ENCODE results near the gene AP4B1.

Gene AP4B1

DNA sequence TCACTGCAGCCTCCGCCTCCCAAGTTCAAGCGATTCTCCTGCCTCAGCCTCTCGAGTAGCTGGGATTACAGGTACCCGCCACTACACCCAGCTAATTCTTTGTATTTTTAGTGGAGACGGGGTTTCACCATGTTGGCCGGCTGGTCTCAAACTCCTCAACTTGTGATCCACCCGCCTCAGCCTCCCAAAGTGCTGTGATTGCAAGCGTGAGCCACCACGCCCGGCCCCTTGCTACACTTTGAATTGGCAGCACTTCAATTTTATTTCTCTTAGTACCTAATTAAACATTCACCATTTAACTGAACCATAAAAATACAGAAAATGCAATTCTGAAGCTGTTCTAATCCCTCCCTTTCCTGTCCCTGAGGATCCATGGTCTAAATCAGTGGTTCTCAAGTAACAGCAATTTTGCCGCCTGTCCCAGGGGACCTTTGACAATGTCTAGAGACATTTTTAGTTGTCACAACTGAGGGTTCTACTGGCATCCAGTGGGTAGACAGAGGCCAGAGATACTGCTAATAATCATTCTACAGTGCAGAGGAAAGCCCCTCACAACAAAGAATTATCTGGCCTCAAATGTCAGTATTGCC, 12.9 kb downstream of the AP4B1 start:
- no peak for DNase-seq

DNA sequence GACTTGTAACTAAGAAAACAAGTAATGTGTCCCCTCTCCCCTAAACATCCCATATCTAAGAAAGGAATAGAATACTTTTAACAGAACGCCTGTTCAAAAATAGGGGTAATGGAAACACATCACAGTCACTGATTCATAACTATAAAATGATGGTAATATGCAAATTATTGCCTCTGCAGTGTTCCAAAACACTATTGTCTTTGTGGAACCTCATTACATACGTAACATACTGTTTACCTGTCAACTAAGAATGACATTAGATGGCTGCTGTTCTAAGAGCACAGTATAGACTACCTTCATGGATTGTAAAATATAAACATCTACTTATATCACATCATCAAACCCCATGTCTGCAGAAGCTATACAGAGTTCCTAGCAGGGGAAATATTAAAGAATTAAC, 13.8 kb downstream of the AP4B1 start:
- DNase-seq, result no peak

DNA sequence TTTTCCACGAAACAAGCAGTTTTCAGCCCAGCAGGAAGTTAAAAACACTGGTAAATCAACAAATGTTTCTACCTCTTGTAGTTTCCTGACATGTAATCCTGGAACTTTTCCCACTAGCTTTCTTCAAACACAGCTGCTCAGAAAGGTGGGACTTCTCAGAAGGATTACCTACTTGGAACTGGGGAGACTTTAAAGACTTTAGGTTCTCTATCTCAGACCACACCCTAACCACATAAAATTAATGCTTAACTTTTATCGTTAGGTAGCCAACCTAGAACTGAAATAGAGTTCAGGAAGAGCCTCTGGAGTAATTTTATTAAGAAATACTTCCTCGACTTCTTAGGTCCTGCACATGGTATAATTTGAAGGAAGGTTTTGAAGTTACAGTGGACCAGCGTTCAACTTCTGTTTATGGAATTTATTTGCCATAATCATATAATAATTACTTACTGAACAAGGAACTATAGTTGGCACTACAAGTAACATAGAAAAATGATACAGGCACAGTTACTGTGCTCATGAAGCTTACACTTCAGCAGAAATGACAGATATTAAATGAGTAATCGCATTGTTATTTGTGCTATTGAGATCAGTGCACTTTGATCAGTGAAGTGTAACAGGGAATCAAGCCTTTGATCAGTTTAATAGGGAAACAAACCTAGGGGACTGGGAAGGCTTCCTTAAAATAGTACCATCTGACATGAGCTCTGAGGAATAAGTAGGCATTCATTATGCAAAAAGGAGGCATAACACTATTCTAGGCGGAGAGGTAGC, 17.0 kb downstream of the AP4B1 start, which contains the start of gene BCL2L15:
TSS of gene BCL2L15 (minus strand) at position 180 of the 774 bp plus-strand sequence. CDS start 206 bp downstream, outside the sequence.
- no peak for DNase-seq

DNA sequence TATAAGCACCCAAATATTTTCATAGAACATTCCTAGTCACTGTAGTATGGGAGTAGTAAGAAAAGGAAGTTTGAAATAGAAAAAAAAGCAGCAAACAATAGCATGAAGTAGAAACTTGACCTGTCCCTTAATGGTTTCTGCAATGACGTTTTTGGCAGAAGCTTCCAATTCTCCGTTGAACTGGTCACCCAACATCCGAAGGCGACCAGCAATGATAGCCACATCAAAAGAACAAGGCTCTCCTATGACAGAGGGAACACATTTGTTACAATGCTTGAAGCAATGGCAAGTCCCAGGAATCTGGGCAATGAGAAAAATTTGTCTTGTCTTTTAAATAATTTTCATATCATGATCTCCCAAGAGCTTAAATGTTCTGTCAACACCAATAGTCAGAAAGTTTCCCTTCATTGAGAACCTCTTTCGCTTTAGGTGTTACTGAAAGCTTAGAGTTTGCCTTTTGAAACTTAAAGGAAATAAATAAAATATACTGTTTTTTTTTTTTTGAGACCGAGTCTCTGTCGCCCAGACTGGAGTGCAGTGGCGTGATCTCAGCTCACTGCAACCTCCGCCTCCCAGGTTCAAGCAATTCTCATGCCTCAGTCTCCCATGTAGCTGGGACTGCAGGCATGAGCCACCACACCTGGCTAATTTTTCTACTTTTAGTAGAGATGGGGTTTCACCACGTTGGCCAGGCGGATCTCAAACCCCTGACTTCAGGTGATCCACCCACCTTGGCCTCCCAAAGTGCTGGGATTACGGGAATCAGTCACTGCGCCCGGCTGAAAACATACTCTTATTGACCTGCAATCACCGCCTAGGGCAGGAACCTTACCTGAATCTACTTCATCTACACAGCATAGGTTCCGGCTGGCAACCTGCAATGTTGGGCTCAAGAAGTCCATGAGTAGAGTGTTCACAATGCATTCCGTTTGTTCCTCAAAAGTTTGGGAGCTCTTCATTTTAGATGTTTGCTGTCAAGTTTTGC, 17.9 kb downstream of the AP4B1 start:
- no peak for DNase-seq

DNA sequence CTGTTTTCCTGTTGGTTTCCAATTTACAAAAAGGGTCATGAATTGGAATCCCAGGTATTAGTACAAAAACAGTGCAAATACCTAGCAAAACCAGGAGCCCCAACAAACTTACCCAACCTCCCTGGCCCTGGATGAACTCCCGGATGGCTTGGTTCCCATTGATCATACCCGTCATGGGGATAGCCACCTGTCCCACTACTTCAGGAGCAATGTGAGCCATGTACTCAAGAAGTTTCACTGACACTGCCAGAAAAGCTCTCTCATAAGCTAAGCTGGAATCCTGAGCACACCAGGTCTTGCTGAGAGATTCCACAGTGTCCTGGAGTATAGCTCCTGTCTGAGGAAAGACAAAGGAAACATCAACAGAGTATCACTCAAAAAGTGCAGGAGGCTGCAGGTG, 22.9 kb downstream of the AP4B1 start:
- DNase-seq, result no peak

DNA sequence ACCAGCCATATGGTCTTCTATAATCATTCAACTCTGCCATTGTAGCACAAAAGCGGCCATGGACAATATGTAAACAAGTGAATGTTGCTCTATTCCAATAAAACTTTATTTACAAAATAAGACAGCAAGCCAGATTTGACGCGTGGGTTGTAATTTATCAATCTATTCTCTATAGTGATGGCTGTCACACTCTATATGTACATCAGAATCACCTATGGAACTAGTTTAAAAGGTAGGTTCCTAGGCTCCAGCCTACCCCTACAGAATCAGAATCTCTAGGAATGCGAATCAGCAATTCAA, 24.9 kb downstream of the AP4B1 start:
- no peak for DNase-seq

DNA sequence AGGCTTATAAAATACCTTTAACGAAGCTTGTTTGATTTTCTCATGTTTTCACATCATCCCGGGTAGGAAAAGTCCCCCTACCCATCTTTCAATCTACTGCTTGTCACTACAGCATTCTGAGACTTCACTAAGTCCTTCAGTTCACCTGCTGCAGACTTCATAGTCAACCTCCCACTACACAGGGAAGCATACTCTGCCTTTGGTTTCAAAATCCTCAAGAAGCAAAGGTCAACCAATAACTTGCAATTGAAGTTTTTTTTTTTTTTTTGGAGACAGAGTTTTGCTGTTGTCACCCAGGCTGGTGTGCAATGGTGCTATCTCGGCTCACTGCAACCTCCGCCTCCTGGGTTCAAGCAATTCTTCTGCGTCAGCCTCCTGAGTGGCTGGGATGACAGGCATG, 28.4 kb downstream of the AP4B1 start:
- DNase-seq, result no peak

DNA sequence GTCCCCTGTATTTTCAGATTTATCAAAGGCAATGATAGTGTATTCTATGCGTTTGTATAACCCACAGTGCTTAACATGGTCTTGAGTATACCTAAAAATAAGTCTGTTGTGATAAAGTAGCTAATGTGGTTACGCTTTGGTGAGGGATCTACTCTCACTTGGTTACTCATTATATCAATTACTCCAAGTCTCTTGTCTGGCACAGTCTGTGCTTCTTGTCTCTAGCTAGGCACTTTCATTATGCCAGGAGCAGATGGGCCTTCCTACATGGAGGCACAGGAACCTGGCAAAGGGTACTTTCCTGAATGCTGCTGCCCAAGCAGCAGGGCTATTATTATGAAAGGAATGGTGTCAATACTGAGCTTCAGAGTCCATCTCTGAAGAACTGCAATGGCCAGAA, 28.9 kb downstream of the AP4B1 start:
- DNase-seq, result no peak

DNA sequence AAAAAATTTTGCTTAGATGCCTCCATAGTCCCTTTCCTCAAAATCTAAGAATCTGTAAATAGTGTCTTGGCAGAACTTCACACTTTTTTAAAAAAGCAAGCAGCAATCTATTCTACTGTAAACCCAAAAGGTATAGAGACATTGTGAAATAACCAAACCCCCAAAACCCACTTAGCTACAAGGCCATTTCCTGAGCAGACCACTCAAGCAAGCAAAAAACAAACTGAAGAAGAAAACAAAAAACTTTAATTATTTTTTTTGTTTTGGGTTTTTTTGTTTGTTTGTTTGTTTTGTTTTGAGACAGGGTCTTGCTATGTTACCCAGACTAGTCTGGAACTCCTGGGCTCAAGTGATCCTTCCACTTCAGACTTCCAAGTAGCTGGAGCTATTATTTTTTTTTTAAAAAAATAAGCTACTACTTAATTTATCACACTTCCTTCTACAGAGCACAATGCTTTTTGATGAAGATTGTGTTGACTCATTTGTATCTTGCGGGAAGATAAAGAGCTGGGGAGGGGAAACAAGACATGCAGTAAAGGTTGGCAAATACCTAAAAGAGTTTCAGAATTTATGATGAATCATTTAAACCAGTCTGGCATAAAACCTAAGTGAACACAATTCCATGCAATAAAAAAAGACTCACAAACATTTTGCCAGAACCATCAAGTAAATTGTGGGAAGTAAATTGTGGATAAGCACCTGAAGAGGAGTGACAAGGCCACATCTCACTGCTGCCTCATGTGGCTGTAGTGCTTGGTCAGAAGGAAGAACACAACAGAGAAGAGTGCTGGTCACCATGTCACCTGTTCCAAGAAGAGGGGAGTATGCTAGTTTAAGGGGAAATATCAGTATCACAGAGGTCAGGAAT, 30.4 kb downstream of the AP4B1 start:
- DNase-seq, result no peak

DNA sequence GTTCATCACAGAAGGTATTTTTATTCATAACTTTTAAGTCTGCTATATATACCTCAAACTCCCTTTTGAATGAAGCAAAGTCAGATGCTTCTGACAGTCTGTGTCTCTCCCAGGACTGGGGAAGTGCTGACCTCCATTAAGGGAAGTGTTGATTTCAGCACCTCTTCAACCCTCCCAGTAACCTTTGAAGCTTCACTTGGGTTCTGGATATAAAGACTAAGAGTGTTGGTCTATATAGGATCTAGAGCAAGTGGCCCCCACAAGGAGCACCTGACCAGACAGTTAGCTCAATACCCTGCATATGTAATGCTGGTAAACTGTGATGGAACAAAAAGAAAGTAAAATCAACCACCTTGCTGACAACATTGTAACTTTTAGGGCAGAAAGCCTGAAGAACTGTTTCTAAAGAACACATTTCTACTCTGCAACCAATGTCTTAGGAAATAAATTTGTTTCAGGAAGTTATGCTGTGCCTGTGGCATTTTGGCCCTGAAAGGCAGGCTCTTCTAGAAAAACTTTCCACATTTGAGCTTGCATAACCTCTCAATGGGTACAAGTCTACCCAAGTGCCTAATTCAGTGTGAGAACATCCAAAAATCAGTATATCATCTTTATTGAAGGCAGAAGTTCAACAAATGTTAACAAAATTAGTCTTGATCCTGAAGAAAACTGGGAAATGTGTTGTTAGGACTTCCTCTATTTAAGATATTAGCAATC, 32.2 kb downstream of the AP4B1 start:
- DNase-seq, result no peak

DNA sequence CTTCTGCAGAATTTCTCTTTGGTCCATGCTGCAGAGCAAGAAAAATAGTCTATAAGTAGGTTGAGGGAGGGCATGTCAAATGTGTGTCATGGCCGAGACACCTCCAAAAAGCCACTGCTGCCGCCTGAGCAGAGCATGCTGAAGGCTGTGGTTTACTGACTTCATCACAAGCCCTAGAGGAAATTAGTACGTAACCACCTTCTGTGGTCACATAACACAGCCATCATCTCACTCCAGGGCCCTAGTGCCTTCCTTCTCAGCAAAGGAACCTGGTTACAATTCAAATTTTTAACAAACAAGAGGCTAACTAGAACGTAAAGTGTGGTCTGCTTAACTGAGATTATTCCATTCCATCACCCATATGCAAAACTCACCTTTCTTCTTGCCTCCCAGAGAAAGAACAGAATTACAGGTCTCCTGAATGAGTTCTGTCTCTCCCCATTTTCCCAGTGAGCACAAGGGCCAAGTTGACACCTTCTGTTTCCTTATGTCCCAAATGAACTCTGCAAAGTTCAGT, 32.9 kb downstream of the AP4B1 start, which contains the start of gene PTPN22:
TSS of gene PTPN22 (minus strand) at position 116 of the 517 bp plus-strand sequence.
- DNase-seq, result no peak

DNA sequence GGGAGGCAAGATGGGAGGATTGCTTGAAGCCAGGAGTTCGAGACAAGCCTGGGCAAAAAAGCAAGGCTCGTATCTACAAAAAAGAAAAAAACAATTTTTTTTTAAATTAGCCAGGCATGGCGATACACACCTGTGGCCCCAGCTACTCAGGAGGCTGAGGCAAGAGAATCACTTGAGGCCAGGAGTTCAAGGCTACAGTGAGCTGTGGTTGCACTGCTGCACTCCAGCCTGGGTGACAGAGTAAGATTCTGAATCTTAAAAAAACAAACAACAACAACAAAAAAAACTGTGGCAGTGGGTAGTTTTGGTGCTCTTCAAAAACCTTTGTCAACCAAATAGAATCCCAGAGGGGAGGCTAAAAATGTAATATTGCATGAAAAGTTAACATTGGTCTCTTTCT, 33.8 kb downstream of the AP4B1 start:
- no peak for DNase-seq

DNA sequence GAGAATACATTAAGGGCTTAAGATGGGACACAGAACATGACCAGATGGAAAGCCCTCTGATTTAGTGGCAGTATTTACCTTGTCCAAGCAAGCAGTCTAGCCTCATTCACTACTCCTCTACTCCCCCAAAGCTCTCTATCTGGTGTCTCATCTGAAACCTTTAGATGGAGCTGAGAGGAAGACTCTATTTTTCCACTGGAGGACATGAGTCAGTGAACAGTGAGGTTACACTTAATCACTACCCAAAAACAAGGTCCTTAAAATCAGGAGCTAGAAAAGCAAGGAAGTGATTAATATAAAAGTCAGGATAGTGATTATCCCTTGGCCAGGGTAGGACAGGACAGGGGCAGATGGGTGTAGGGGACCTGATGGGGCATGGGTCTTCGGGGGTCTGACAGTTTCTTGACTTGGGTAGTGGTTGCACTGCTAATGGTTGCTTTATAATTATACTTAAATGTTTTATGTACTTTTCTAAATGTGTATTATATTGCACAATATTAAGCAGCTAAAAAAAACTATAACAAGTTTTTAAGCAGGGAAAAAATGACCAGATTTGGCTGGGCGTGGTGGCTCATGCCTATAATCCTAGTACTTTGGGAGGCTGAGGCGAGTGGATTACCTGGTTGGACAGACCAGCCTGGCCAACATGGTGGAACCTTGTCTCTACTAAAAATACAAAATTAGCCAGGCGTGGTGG, 36.1 kb downstream of the AP4B1 start:
- no peak for DNase-seq

DNA sequence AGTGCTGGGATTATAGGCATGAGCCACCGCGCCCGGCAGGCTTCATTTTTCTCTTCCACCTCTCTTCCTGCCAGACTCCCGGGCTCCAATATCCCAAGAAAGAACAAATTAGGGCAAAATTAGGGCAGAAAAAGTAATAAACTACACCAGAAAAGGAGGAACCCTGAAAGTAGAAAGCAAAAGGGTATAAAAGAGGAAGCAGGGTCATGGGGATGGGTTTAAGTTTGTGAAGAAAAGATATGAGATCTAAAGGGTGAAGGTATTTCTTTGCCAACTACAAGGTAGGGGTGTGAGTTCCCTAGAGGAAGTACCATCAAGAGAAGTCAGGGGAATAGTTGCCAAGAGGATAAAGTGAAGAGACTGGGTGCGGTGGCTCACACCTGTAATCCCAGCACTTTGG, 43.0 kb downstream of the AP4B1 start:
- no peak for DNase-seq

DNA sequence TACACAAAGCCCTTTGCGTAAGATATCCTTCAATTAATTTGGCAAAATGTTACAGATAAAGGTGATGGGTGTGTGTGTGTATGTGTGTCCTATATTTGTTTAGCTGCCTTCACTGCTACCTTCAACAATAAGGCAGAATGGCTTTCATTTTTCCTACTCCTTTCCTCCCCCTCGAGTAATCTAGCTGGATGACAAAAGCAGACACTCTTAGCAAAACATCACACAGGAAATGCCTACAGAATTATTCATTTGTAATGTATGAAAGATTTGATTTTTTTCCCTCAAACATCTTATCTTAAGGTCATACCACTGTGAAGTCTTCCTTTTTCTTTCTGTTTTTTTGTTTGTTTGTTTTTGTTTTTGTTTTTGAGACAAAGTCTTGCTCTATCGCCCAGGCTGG, 43.7 kb downstream of the AP4B1 start:
- DNase-seq, result no peak

DNA sequence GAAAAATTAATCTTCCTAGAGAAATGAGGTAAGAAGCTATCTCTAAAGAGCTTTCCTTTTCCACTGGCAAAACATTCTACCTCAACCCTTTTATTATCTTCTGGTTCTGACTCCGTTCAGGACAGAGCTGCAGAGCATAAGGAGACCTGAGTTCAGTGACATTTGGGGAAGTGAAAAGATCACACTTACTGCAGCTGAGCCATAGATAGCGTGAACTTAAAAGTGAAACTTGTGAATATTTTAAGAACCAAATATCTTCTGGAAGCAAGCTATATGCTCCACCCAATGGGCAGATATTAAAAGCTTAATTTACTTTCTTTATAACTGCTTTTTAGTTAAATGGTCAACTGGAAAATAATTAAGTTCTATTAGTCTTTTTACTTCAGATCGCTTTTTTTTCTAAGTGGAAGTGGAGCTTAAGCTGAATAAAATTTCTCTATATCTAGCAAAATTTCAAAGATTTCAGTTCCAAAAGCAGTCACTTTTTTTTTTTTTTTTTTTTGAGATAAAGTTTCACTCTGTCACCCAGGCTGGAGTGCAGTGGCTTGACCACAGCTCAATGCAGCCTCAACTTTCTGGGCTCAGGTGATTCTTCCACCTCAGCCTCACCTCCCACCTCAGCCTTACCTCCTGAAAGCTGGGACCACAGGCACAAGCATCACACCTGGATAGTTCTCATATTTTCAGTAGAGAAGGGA, 45.0 kb downstream of the AP4B1 start:
- DNase-seq, result no peak

DNA sequence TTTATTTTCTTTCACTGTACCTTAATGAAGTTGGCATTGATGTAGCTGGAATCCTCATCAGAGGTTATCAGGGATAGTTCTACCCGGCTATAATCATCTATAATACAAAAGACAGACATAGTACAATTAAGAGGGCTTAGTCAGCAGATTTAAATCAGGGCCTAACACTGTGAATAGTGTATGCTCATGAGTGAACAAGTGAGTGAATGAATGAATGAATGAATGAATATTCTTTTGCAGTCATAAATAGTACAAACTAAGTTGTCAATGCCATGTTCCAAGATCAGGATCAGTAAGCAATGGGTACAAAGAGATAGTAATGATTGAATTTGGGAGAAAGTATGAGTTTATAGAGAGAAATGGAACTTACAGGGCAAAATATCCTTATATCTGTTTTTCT, 45.6 kb downstream of the AP4B1 start:
- DNase-seq, result no peak

DNA sequence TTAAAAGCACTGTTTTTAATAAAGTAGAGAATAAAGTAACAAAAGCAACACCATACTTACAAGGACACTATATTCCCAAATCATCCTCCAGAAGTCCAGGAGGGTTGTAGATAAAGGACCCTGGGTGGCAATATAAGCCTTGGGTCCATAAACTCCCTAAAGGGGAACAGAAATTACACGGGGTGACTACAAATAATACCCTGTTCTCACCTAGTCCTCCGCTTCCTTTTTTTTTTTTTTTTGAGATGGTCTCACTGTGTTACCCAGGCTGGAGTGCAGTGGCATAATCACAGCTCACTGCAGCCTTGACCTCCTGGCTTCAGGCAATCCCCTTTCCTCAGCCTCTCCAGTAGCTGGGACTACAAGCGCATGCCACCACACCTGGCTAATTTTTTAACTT, 46.2 kb downstream of the AP4B1 start:
- no peak for DNase-seq

DNA sequence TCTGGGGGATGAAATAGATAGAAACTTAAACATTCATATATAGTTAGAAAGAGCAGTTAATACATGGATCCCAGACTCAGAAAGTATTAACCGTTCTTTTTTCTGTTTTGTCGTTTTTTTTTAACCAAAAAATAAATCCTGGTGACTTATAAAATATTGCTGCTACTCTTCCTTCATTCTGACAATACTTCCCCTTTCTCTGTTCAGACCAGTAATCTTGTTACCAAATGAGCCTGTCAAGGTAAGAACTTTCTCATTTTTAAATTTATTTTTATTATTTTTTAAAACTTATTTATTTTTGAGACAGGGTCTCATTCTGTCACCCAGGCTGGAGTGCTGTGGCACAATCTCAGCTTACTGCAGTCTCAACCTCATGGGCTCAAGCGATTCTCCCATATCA, 46.8 kb downstream of the AP4B1 start:
- DNase-seq, result no peak

DNA sequence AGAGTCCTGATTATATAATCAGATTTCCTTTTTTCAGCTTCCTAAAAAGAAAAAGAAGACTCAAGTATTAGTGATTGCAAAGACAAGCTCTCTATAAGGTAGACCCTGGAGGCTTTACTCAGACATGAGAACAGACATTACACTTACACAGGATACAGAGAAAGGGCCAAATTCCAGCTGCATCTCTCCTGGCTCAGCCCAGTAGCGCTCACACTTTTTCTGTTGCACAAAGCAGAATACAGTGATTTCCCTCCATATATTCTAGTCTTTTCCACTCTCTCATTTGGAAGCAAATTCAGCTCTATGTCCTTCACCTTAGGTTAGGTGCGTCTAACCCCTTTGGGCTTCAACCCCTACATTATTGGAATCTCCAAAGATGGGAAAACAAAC, 48.2 kb downstream of the AP4B1 start:
- DNase-seq, result no peak
